Neural cell (in vitro differentiated cells): Measurements from ENCODE around the gene ERICH6B. TPM values are rescaled to one million over a fixed set of nuclear protein-coding genes. Genes with fewer than 3 reads are reported as not detected.

Experiments
- H2AFZ ChIP-seq: fragments of 200-600, 300-800 bp; sonication (generic), shearing (Covaris generic); 2 replicates; pipeline ENCODE4 v1.6.0; 2014; ENCODE audit warnings: low read depth, mild to moderate bottlenecking, antibody characterized with exemption, low read length, moderate library complexity
- H3F3A ChIP-seq: fragments of 200-600 bp; shearing (Covaris generic); 2 replicates; pipeline ENCODE4 v1.6.1; 2016; ENCODE audit warnings: mild to moderate bottlenecking, moderate library complexity, mixed read lengths, antibody characterized with exemption, low read length; ENCODE audit not compliant: insufficient read depth, poor library complexity, severe bottlenecking
- H3K27ac ChIP-seq: fragments of 200-600, 300-800 bp; sonication (generic), shearing (Covaris generic); 2 replicates; pipeline ENCODE4 v1.5.1; 2014; ENCODE audit warnings: mild to moderate bottlenecking, low read length, moderate library complexity
- H3K27me3 ChIP-seq: fragments of 300-800, 200-600 bp; sonication (generic), shearing (Covaris generic); 2 replicates; pipeline ENCODE4 v1.6.0; 2014; ENCODE audit warnings: mild to moderate bottlenecking, low read depth, low read length, moderate library complexity; ENCODE audit not compliant: insufficient read depth
- H3K36me3 ChIP-seq: fragments of 300-800, 200-600 bp; sonication (generic), shearing (Covaris generic); 2 replicates; pipeline ENCODE4 v1.5.1; 2014; ENCODE audit warnings: mild to moderate bottlenecking, antibody characterized with exemption, low read length, moderate library complexity; ENCODE audit not compliant: insufficient read depth
- H3K4me2 ChIP-seq: fragments of 300-800, 200-600 bp; sonication (generic), shearing (Covaris generic); 2 replicates; pipeline ENCODE4 v1.6.0; 2014; ENCODE audit warnings: mild to moderate bottlenecking, low read length
- H3K4me3 ChIP-seq: fragments of 300-800, 200-600 bp; sonication (generic), shearing (Covaris generic); 2 replicates; pipeline ENCODE4 v1.5.1; 2014; ENCODE audit warnings: mild to moderate bottlenecking, low read length, moderate library complexity
- H3K79me2 ChIP-seq: fragments of 200-600 bp; shearing (Covaris generic); replicated peaks from 2 replicates; pipeline ENCODE4 v1.6.0; 2014; ENCODE audit warnings: mild to moderate bottlenecking, low read length, moderate library complexity; ENCODE audit not compliant: insufficient read depth
- H3K9ac ChIP-seq: fragments of 300-800, 200-600 bp; sonication (generic), shearing (Covaris generic); 2 replicates; pipeline ENCODE4 v1.6.1; 2016; ENCODE audit warnings: mild to moderate bottlenecking, low read length, mixed read lengths
- H3K9me2 ChIP-seq: fragments of 200-600 bp; shearing (Covaris generic); 2 replicates; pipeline ENCODE4 v1.6.1; 2016; ENCODE audit warnings: mild to moderate bottlenecking, low read length, mixed read lengths; ENCODE audit not compliant: insufficient read depth
- H3K9me3 ChIP-seq: fragments of 200-600, 300-800 bp; sonication (generic), shearing (Covaris generic); 2 replicates; pipeline ENCODE4 v1.6.1; 2016; ENCODE audit warnings: mild to moderate bottlenecking, mixed run types, low read length, moderate library complexity, mixed read lengths
- H4K20me1 ChIP-seq: fragments of 200-600 bp; shearing (Covaris generic); 2 replicates; pipeline ENCODE4 v1.6.1; 2016; ENCODE audit warnings: mild to moderate bottlenecking, mixed run types; ENCODE audit not compliant: insufficient read depth
- CTCF ChIP-seq: fragments of 450-650 bp; IDR thresholded peaks from 2 replicates; pipeline ENCODE4 v1.5.1; 2014; ENCODE audit warnings: antibody characterized with exemption, mild to moderate bottlenecking, moderate library complexity; ENCODE audit not compliant: poor library complexity, severe bottlenecking
- EP300 ChIP-seq: fragments of 450-650 bp; conservative IDR thresholded peaks from 2 replicates; pipeline ENCODE4 v1.6.1; 2014; ENCODE audit warnings: antibody characterized with exemption, mild to moderate bottlenecking, moderate library complexity; ENCODE audit not compliant: poor library complexity, severe bottlenecking
- EZH2 ChIP-seq: fragments of 200-600, 300-800 bp; shearing (Covaris generic), sonication (generic); IDR thresholded peaks from 2 replicates; pipeline ENCODE4 v1.6.1; 2014; ENCODE audit warnings: antibody characterized with exemption, low read length, borderline replicate concordance, mild to moderate bottlenecking; ENCODE audit not compliant: insufficient read depth, poor library complexity, severe bottlenecking
- MXI1 ChIP-seq: fragments of 450-650 bp; conservative IDR thresholded peaks from 2 replicates; pipeline ENCODE4 v1.6.1; 2014; ENCODE audit warnings: antibody characterized with exemption, mild to moderate bottlenecking; ENCODE audit not compliant: poor library complexity, severe bottlenecking
- POLR2AphosphoS5 ChIP-seq: IDR thresholded peaks from 2 replicates; pipeline ENCODE4 v1.6.1; 2012
- RAD21 ChIP-seq: fragments of 450-650 bp; conservative IDR thresholded peaks from 2 replicates; pipeline ENCODE4 v1.6.1; 2014; ENCODE audit warnings: antibody characterized with exemption, mild to moderate bottlenecking, moderate library complexity
- REST ChIP-seq: IDR thresholded peaks from 2 replicates; pipeline ENCODE4 v1.6.1; 2012; ENCODE audit warnings: borderline replicate concordance
- SMC3 ChIP-seq: fragments of 450-650 bp; conservative IDR thresholded peaks from 2 replicates; pipeline ENCODE4 v1.6.1; 2014; ENCODE audit warnings: antibody characterized with exemption, mild to moderate bottlenecking, moderate library complexity; ENCODE audit not compliant: poor library complexity
- TAF1 ChIP-seq: IDR thresholded peaks from 2 replicates; pipeline ENCODE4 v1.6.1; 2012; ENCODE audit warnings: low read depth
- polyA plus RNA-seq: library from polyadenylated mRNA; depleted of rRNA; stranded (reverse); fragments of >200 nt; gene quantifications from 2 replicates; pipeline ENCODE4 v1.2.3, GENCODE V29; 2014

The ERICH6B gene
- polyA plus RNA-seq, 1 donor from 2014 or later = not detected

GRCh38 chr13:45510672-45511071, 104.9 kb downstream of the ERICH6B start:
- Histone ChIP-seq H3K27me3 (no peaks in the 10 kb centered on the region), H3K36me3 (peaks cover 7% of the 10 kb centered on the region), H2AFZ (no peak overlapping the region), H3F3A (no peaks in the 10 kb centered on the region), H3K79me2 (no peaks in the 10 kb centered on the region), H4K20me1 (no peaks in the 10 kb centered on the region), H3K4me3 (no peak overlapping the region), H3K9ac (no peak overlapping the region), H3K4me2 (no peak overlapping the region), H3K9me2 (no peaks in the 10 kb centered on the region), H3K27ac (no peak overlapping the region), H3K9me3 (no peaks in the 10 kb centered on the region)
- TF ChIP-seq EP300 (no peak), TAF1 (no peak), MXI1 (no peak), RAD21 (peak; percentile 16), EZH2 (no peak), CTCF (peak; percentile 13)

DNA sequence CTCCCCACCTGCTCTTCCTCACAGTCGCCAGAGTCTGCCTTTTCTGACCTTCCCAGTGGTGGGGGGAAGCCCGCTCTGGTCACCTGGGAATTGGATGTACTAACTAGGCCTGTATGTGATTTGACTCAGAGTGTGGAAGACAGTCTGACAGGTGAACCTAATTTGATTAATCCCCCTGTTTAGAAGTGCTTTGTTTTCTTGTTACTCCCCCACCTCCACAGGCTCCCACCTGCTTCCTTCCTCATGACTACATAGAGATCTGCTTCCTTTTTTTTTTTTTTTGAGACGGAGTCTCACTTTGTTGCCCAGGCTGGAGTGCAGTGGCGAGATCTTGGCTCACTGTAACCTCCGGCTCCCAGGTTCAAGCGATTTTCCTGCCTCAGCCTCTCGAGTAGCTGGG, 106.8 kb downstream of the ERICH6B start:
- no peak overlapping the region for H3K4me3 ChIP-seq
- H2AFZ ChIP-seq = no peak overlapping the region
- H4K20me1 ChIP-seq = no peaks in the 10 kb centered on the region
- H3F3A ChIP-seq = no peaks in the 10 kb centered on the region
- no peak overlapping the region for H3K9ac ChIP-seq
- H3K36me3 ChIP-seq = peaks cover 13% of the 10 kb centered on the region
- TF ChIP-seq EZH2 (no peak), CTCF (no peak), RAD21 (no peak), SMC3 (no peak), REST (no peak), MXI1 (no peak), EP300 (no peak), TAF1 (no peak), POLR2AphosphoS5 (no peak)
- no peaks in the 10 kb centered on the region for H3K9me3 ChIP-seq
- no peaks in the 10 kb centered on the region for H3K27me3 ChIP-seq
- no peak overlapping the region for H3K27ac ChIP-seq
- H3K4me2 ChIP-seq = no peak overlapping the region
- H3K79me2 ChIP-seq = no peaks in the 10 kb centered on the region
- H3K9me2 ChIP-seq = no peaks in the 10 kb centered on the region
